Measurements from ENCODE around the gene FBXO45.

GRCh38 chr3:196533260-196533681 lies 35.2 kb upstream of the FBXO45 start:
- TF ChIP-seq CTCF (IDR thresholded peaks at IDR 0.05): no peak
- TF ChIP-seq POLR2A (IDR thresholded peaks at IDR 0.05): no peak
